ENCODE measurements around the gene PTH1R.

DNA sequence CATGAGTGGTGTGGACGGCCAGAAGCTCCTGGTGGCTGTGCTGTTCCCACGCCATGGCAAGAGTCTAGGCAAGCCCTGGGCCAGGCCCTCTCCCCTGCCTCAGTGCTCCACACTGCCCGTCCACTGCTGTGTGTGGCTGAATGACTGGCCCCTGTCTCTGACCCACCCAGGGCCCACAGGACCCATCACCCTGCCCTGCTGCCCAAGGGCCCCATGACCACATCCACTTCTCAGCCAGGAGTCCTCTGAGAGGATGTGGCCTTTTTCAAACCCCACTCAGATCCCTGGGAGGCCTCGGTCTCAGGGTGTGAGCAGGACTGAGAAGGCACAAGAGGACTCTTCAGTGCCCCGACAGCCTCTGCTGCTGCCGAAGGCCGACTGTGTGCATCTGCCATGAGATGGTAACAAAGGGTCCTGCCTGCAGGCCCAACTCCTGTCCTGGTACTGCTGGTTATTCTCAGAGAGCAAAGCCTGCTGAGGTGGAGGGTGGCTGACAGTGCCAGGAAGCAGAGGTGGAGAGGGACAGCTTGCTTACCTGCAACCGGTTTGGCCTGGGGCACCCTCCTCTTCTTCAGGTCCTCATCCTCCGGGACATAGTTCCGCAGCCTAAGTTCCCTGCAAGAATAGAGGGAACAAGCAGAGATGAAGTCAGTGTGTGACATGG, 47.5 kb downstream of the PTH1R start:
- TF ChIP-seq, protein P1, sequence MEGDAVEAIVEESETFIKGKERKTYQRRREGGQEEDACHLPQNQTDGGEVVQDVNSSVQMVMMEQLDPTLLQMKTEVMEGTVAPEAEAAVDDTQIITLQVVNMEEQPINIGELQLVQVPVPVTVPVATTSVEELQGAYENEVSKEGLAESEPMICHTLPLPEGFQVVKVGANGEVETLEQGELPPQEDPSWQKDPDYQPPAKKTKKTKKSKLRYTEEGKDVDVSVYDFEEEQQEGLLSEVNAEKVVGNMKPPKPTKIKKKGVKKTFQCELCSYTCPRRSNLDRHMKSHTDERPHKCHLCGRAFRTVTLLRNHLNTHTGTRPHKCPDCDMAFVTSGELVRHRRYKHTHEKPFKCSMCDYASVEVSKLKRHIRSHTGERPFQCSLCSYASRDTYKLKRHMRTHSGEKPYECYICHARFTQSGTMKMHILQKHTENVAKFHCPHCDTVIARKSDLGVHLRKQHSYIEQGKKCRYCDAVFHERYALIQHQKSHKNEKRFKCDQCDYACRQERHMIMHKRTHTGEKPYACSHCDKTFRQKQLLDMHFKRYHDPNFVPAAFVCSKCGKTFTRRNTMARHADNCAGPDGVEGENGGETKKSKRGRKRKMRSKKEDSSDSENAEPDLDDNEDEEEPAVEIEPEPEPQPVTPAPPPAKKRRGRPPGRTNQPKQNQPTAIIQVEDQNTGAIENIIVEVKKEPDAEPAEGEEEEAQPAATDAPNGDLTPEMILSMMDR (IDR thresholded peaks at IDR 0.05) = no peak
- TF ChIP-seq, protein P2, sequence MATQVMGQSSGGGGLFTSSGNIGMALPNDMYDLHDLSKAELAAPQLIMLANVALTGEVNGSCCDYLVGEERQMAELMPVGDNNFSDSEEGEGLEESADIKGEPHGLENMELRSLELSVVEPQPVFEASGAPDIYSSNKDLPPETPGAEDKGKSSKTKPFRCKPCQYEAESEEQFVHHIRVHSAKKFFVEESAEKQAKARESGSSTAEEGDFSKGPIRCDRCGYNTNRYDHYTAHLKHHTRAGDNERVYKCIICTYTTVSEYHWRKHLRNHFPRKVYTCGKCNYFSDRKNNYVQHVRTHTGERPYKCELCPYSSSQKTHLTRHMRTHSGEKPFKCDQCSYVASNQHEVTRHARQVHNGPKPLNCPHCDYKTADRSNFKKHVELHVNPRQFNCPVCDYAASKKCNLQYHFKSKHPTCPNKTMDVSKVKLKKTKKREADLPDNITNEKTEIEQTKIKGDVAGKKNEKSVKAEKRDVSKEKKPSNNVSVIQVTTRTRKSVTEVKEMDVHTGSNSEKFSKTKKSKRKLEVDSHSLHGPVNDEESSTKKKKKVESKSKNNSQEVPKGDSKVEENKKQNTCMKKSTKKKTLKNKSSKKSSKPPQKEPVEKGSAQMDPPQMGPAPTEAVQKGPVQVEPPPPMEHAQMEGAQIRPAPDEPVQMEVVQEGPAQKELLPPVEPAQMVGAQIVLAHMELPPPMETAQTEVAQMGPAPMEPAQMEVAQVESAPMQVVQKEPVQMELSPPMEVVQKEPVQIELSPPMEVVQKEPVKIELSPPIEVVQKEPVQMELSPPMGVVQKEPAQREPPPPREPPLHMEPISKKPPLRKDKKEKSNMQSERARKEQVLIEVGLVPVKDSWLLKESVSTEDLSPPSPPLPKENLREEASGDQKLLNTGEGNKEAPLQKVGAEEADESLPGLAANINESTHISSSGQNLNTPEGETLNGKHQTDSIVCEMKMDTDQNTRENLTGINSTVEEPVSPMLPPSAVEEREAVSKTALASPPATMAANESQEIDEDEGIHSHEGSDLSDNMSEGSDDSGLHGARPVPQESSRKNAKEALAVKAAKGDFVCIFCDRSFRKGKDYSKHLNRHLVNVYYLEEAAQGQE (IDR thresholded peaks at IDR 0.05; ENCODE audit: low read depth, low read length) = no peak
- TF ChIP-seq POLR2AphosphoS5 (IDR thresholded peaks at IDR 0.05; ENCODE audit: low read depth, low read length) (no peak), RAD21 (IDR thresholded peaks at IDR 0.05; ENCODE audit: low read length) (no peak), EP300 (IDR thresholded peaks at IDR 0.05; ENCODE audit: borderline replicate concordance in 1 of 2, low read depth in 1 of 2, low read length in 1 of 2) (no peak), RCOR1 (IDR thresholded peaks at IDR 0.05; ENCODE audit: low read length) (no peak), NFIC (IDR thresholded peaks at IDR 0.05; ENCODE audit: borderline replicate concordance) (no peak), FOXJ3 (CRISPR knock-in tag; IDR thresholded peaks at IDR 0.05) (no peak)
- TF ChIP-seq, protein P3, sequence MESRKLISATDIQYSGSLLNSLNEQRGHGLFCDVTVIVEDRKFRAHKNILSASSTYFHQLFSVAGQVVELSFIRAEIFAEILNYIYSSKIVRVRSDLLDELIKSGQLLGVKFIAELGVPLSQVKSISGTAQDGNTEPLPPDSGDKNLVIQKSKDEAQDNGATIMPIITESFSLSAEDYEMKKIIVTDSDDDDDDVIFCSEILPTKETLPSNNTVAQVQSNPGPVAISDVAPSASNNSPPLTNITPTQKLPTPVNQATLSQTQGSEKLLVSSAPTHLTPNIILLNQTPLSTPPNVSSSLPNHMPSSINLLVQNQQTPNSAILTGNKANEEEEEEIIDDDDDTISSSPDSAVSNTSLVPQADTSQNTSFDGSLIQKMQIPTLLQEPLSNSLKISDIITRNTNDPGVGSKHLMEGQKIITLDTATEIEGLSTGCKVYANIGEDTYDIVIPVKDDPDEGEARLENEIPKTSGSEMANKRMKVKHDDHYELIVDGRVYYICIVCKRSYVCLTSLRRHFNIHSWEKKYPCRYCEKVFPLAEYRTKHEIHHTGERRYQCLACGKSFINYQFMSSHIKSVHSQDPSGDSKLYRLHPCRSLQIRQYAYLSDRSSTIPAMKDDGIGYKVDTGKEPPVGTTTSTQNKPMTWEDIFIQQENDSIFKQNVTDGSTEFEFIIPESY (IDR thresholded peaks at IDR 0.05; ENCODE audit: borderline replicate concordance, low read depth) = no peak

Measured in SK-N-SH (cell line).